T-helper 2 cell (primary cell): ENCODE results near the gene CFAP410.
"Not testable (repeated sequence)": the region's sequence is repeated elsewhere in the genome, so short reads cannot be mapped to it uniquely, and the experiment has no call there.

Source experiments
- DNase-seq, 5 experiments: peaks; one replicate each; pipeline versions ENCODE4 v3.0.0 to v3.0.0-alpha.2; 2012 to 2022

Gene CFAP410

GRCh38 chr21:44368711-44369446 is 29.7 kb upstream of the CFAP410 start:
- DNase-seq = no peak

GRCh38 chr21:44366586-44367211 is 27.5 kb upstream of the CFAP410 start:
- DNase-seq = no peak

- DNase-seq = no peak
These were observed 26.9 kb upstream of the CFAP410 start for GRCh38 chr21:44365967-44366585.

- no peak for DNase-seq
These were observed 26.2 kb upstream of the CFAP410 start for GRCh38 chr21:44365251-44365966.

GRCh38 chr21:44364151-44365053 is 25.2 kb upstream of the CFAP410 start:
- no peak for DNase-seq

GRCh38 chr21:44363278-44363677 is 24.1 kb upstream of the CFAP410 start:
- DNase-seq = no peak

GRCh38 chr21:44361903-44362302 is 22.7 kb upstream of the CFAP410 start:
- DNase-seq = not testable (repeated sequence)

- DNase-seq = no peak
These were observed 21.0 kb upstream of the CFAP410 start for GRCh38 chr21:44360159-44360558.

GRCh38 chr21:44359396-44359795 is 20.2 kb upstream of the CFAP410 start:
- DNase-seq = no peak

GRCh38 chr21:44357064-44357837 is 18.1 kb upstream of the CFAP410 start:
- no peak for DNase-seq

GRCh38 chr21:44356636-44357035 is 17.4 kb upstream of the CFAP410 start:
- no peak for DNase-seq

GRCh38 chr21:44356160-44356559 is 17.0 kb upstream of the CFAP410 start:
- no peak for DNase-seq

GRCh38 chr21:44354775-44355771 is 15.9 kb upstream of the CFAP410 start:
- DNase-seq = peak in 1 of 5 experiments; percentile 57

GRCh38 chr21:44354001-44354405 is 14.8 kb upstream of the CFAP410 start:
- DNase-seq = no peak

GRCh38 chr21:44353191-44353970 is 14.2 kb upstream of the CFAP410 start, which contains the start of gene TRPM2:
Gene TRPM2, plus strand, starts transcription at chr21:44353621. Its CDS starts 80 bp downstream, at chr21:44353701.
- DNase-seq = peak in 2 of 5 experiments; percentile 19 to 75

GRCh38 chr21:44352253-44352860 is 13.2 kb upstream of the CFAP410 start:
- DNase-seq = no peak

GRCh38 chr21:44351535-44352252 is 12.5 kb upstream of the CFAP410 start:
- no peak for DNase-seq
